Measurements from ENCODE around the gene RPGRIP1L. TPM values are rescaled to one million over a fixed set of nuclear protein-coding genes. Genes with fewer than 3 reads are reported as not detected.

The RPGRIP1L gene
- total and polyA plus RNA-seq, 2 of the 8 experiments (the other 6 are each of a cell fraction or from before 2014, with no cell fraction given) = 4.0 to 13.7 TPM

DNA sequence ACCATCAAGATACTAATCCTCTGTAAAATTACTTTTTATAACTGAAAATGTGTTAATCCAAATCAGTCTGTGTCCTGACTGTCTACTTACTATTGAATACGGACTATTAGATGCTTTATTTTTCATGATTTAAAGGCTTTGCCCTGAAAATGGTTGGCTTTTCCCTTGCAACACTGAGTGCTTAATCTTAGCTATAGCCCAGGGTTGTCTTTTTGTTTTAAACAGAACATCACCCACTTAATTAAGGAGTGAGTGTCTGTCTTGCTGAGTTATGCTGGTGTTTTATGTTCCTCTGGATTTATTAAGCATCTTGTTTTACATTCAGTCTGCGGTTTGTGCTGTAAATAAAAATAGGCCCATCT is 11.3 kb upstream of the RPGRIP1L start:
- H3K56ac ChIP-seq (replicated peaks; ENCODE audit: insufficient read length, low read depth, low read length) = no peak overlapping the region
- no peak overlapping the region for H2BK12ac ChIP-seq (ENCODE audit: low read depth, low read length)
- no peak overlapping the region for H2BK20ac ChIP-seq (ENCODE audit: low read length)
- H2AK5ac ChIP-seq (ENCODE audit: low read depth, low read length) = no peak overlapping the region
- no peaks in the 10 kb centered on the region for H3K36me3 ChIP-seq (ENCODE audit: control insufficient read depth in 2 of 4, insufficient read depth in 4 of 4, low read length in 3 of 4)
- peaks cover 0 to 6% (median 0%) of the 10 kb centered on the region in 4 experiments; a peak in 1 of 7 replicates for H3K4me1 ChIP-seq (replicated peaks in 1 of 4; ENCODE audit: control insufficient read depth in 3 of 4, insufficient read depth in 4 of 4, low read length in 3 of 4)
- FAIRE-seq (no peak), DNase-seq (ENCODE audit: low read depth in 1 of 2, low spot score in 2 of 2) (no peak)
- H4K20me1 ChIP-seq (replicated peaks in 1 of 2; ENCODE audit: control insufficient read depth in 1 of 2, insufficient read depth in 2 of 2, low read length in 2 of 2) = peaks cover 0 to 3% of the 10 kb centered on the region in 2 experiments
- 85% methylated on average over 2 of the region's 2 CpGs; no CpG with 5 or more reads in 1 of the 2 experiments for WGBS, 2 experiments (ENCODE audit: extremely low coverage in 1 of 2, insufficient coverage in 1 of 2, insufficient read length in 1 of 2, insufficient replicate concordance in 2 of 2, low coverage in 1 of 2, low lambda C conversion rate in 2 of 2, missing lambda C conversion rate in 1 of 2)
- no peak overlapping the region for H3K4me3 ChIP-seq (ENCODE audit: extremely low read depth in 1 of 4, insufficient read depth in 2 of 4, low read depth in 3 of 4, low read length in 4 of 4)
- no peak overlapping the region for H3K18ac ChIP-seq (ENCODE audit: extremely low read depth, low read length)
- no peak overlapping the region for H2BK5ac ChIP-seq (ENCODE audit: low read depth, low read length)
- H3K23ac ChIP-seq (ENCODE audit: insufficient read length) = no peak overlapping the region
- H4K91ac ChIP-seq (replicated peaks; ENCODE audit: insufficient read length, low read length) = no peak overlapping the region
- H3K27me3 ChIP-seq (replicated peaks in 1 of 4; ENCODE audit: control insufficient read depth in 3 of 4, extremely low read depth in 1 of 4, insufficient read depth in 3 of 4, low read length in 3 of 4) = no peaks in the 10 kb centered on the region
- H3K23me2 ChIP-seq (ENCODE audit: low read depth, low read length) = no peaks in the 10 kb centered on the region
- no peak overlapping the region for H2BK120ac ChIP-seq (replicated peaks; ENCODE audit: low read depth, low read length)
- H3K4ac ChIP-seq (replicated peaks; ENCODE audit: insufficient read length, low read depth, low read length) = no peak overlapping the region
- no peak overlapping the region for H4K8ac ChIP-seq (ENCODE audit: extremely low read depth, insufficient read depth, low read length)
- peaks cover 3% of the 10 kb centered on the region for H3K79me1 ChIP-seq (ENCODE audit: low read depth, low read length)
- no peak overlapping the region for H2BK15ac ChIP-seq (ENCODE audit: low read length)
- H3K79me2 ChIP-seq (ENCODE audit: control insufficient read depth in 1 of 2, insufficient read depth in 2 of 2, low read length in 2 of 2) = peaks cover 0 to 31% of the 10 kb centered on the region in 2 experiments; a peak in 2 of 4 replicates
- TF ChIP-seq SIX5 (IDR thresholded peaks at IDR 0.05; ENCODE audit: low read depth, low read length) (no peak), NRF1 (IDR thresholded peaks at IDR 0.05; ENCODE audit: low read depth, low read length) (no peak), HDAC6 (IDR thresholded peaks at IDR 0.05; ENCODE audit: low read depth, low read length) (no peak), GTF2F1 (IDR thresholded peaks at IDR 0.05; ENCODE audit: borderline replicate concordance, low read depth, low read length) (no peak), SP2 (IDR thresholded peaks at IDR 0.05; ENCODE audit: low read length) (no peak), SIRT6 (IDR thresholded peaks at IDR 0.05; ENCODE audit: low read length) (no peak), EZH2 (IDR thresholded peaks at IDR 0.05; ENCODE audit: low read depth, low read length, severe bottlenecking) (no peak), TEAD4 (IDR thresholded peaks at IDR 0.05; ENCODE audit: low read depth, low read length) (no peak), CEBPB (IDR thresholded peaks at IDR 0.05; ENCODE audit: low read depth, low read length) (no peak), TAF7 (optimal IDR thresholded peaks at IDR 0.05; ENCODE audit: borderline replicate concordance, low read depth, low read length) (no peak), TBP (IDR thresholded peaks at IDR 0.05; ENCODE audit: low read depth, low read length) (no peak)
- no peak overlapping the region for H3K9ac ChIP-seq (replicated peaks in 1 of 4; ENCODE audit: extremely low read depth in 1 of 4, low read depth in 3 of 4, low read length in 3 of 4)
- POLR2A ChIA-PET (ENCODE audit: partially characterized antibody) = no interaction called here
- H3K9me3 ChIP-seq (ENCODE audit: insufficient read depth in 2 of 2, low read depth in 1 of 2, low read length in 1 of 2) = no peaks in the 10 kb centered on the region
- H4K5ac ChIP-seq (ENCODE audit: insufficient read length, low read depth, low read length) = no peak overlapping the region
- no peak overlapping the region for H3K14ac ChIP-seq (ENCODE audit: insufficient read length)
- no peak overlapping the region for H3K4me2 ChIP-seq (ENCODE audit: insufficient read depth in 1 of 2, low read depth in 2 of 2, low read length in 2 of 2)
- H2AFZ ChIP-seq (ENCODE audit: low read length) = no peak overlapping the region
- CTCF ChIA-PET (ENCODE audit: partially characterized antibody) = interaction anchor here (0.8 kb wide), 1 partner anchor 11 kb away, joined by 3 read pairs; the partner anchor contains the start of genes FTO and RPGRIP1L
- no peak overlapping the region for H3K27ac ChIP-seq (ENCODE audit: low read depth, low read length)

Data from H1 (cell line).